Upper lobe of left lung (tissue), 4 donors: ENCODE results near the gene MCEMP1.

ENCODE experiments used
- POLR2A ChIP-seq, 4 donors: fragments of 450-650 bp; IDR thresholded peaks; one replicate each; pipeline ENCODE4 v1.5.1; 2016 to 2017; ENCODE audit warnings: antibody characterized with exemption in 4 of 4, mild to moderate bottlenecking in 2 of 4
- TF ChIP-seq, protein P1 (sequence below), 6 experiments: fragments of 450-650 bp in 4 of 6; fragments of 200-600 bp in 2 of 6; sonication (generic) in 2 of 6; IDR thresholded peaks; one replicate each; pipeline ENCODE4 v1.5.1; 2016 to 2019; ENCODE audit warnings: antibody characterized with exemption in 6 of 6

GRCh38 chr19:7643031-7643415 lies 33.9 kb upstream of the MCEMP1 start:
- TF ChIP-seq, protein P1, sequence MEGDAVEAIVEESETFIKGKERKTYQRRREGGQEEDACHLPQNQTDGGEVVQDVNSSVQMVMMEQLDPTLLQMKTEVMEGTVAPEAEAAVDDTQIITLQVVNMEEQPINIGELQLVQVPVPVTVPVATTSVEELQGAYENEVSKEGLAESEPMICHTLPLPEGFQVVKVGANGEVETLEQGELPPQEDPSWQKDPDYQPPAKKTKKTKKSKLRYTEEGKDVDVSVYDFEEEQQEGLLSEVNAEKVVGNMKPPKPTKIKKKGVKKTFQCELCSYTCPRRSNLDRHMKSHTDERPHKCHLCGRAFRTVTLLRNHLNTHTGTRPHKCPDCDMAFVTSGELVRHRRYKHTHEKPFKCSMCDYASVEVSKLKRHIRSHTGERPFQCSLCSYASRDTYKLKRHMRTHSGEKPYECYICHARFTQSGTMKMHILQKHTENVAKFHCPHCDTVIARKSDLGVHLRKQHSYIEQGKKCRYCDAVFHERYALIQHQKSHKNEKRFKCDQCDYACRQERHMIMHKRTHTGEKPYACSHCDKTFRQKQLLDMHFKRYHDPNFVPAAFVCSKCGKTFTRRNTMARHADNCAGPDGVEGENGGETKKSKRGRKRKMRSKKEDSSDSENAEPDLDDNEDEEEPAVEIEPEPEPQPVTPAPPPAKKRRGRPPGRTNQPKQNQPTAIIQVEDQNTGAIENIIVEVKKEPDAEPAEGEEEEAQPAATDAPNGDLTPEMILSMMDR (IDR thresholded peaks at IDR 0.05) = no peak
- no peak for TF ChIP-seq POLR2A (IDR thresholded peaks at IDR 0.05)
